ENCODE data around the gene JAKMIP1. TPM values are rescaled to one million over a fixed set of nuclear protein-coding genes. Genes with fewer than 3 reads are reported as not detected.
"Not testable (repeated sequence)": the region's sequence is repeated elsewhere in the genome, so short reads cannot be mapped to it uniquely, and the experiment has no call there.

Gene JAKMIP1
- total RNA-seq, 1 donor from 2014 or later: not detected

DNA sequence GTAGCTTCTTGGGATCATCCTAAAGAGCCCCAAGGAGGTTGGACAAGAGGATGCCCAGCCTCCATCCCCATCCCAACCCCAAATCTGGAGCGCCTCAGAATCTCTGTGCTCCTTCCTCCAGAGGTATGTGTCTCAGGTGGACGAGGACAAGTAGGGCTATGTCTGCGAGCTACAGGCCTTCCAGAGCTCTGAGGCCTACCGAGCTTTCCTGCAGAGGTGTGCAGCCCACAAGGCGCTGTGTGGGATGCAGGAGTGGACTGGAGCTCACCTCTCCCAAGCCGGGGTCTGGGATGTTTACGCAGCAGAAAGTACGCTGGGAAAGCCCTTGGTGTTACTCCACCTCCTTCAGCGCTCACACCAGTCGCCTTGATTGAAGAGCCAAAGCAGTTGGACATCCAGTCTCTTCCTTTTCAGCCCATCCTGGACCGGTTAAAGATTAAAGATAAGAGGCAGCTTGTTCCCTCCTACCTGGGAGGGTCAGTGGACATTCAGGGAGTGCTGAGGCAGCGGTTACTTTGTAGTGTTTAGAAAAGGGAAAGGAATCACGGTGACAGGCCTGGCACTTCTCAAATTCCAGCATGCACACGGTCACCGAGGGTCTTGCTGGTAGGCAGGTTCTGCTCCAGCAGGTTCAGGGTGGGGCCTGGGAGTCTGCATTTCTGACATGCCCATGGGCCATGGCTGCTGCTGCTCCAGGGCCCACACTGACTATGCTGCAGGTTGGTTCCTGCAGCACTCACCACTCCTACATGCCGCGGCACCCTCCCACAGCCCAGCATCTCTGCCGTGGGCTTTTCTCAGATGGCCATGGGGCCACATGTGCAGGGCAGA is 29.5 kb upstream of the JAKMIP1 start:
- no peak for DNase-seq (ENCODE audit: low read depth, low spot score)

DNA sequence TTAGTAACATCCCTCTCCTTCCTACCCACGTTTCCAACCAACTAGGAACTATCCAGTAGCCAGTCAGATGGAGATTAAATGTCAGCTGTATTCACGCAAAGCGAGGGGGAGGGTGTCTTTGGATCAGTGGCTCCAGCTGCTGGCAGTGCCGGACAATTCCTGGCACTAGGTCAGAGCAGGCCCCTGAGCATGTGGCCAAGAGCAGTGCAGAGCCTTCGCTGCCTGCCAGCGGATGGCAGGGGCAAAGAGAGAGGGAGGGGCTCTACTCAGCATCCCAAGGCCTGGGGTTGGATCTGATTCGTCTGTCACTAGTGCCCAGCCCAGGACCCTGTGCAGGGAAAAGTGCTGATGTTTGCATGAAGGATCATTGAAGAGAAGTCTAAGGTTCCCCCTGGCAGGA is 28.7 kb upstream of the JAKMIP1 start:
- DNase-seq (ENCODE audit: low read depth, low spot score): no peak

DNA sequence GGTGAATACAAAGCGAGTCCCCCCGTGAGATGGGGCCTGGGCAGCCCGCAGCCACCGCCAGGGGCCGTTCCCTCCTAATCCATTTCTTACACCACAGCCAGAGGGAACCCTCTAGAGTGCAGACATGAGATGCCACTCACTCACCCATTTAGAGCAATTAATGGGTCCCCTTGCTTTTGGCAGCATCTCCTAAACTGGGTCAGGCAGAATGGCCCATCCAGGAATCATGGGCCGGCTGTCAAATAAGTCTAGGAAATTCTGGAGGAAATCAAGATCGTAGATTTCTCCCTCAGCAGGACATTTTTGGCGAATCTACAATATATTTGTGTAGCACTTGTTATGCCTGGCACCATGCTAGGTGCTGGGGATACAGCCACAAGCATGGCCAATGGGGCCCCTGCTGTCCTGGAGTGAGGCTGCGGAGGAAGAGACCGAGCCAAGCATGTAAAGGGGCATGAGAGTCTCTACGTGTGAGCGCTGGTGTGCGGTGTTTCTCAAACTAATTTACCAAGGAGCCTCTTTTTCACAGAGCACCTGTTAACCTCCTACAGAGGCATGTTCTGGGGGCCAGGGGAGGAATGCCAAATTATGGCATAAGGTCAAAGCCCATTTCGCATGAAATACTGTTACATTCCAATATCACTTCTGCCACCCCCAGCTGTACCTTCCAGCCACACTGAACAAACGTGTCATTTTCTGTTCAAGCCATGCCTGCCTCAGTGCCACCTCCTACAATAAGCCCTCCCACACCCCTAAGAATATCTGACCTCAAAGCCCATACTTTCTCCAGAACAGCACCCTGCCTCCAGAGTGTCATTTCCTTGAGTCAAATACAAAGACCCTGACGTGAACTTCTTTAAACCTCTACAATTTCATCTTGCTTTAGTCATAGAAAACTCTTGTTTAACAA is 28.1 kb upstream of the JAKMIP1 start:
- DNase-seq (ENCODE audit: low read depth, low spot score): no peak

DNA sequence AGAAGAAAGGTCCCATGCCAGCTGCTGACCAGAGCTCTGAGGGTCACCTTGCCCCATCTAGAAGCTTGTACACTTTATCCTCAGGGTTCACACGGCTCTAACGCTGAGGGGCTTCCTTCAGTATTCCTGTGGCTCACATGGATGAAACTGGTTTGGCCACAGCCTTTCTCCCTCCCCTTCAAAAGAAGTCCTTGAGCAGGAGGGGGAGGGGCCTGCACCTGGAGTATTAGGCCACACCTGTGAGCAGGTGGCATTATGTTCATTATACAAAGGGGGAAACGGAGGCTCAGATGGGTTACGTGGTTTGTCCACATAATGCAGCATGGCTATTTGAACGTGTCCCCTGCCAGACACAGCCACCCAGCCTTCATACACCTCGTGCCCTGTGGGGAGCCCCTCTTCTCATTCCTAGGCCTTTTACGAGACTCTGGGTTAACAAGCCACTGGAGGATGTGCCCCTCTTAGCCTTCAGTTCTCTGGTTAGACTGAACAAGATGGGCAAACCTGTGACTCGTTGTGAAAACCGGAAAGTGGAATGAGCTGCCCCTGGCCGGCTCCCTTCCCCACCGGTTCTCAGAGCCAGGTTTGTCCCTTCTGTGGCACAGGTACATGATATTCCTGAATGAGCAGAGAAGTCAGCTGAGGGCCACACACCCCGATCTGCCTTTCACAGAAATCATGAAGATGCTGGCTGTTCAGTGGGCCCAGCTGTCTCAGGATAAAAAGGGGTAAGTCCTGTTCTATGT is 27.2 kb upstream of the JAKMIP1 start:
- DNase-seq (ENCODE audit: low read depth, low spot score): no peak

GRCh38 chr4:6226506-6226905 is 26.2 kb upstream of the JAKMIP1 start:
- DNase-seq (ENCODE audit: low read depth, low spot score): no peak

DNA sequence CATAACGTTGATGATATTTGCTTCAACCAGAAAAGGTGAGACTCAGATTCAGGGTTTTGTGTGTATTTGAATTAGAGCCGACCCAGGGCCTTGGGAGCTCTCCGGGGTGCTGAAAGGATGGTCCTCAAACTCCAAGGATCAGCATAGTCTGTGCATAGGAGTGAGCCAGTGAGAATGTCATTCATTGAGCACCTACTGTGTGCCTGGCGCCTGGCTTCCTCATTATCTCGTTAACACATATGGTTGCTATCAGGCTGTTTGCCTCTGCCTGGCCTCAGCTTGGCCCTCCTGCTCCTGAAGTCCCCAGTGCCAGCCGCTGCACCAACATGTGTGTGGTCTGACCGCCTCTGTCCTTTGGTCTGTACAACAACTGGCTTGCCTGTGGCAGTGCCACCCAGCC is 25.1 kb upstream of the JAKMIP1 start:
- no peak for DNase-seq (ENCODE audit: low read depth, low spot score)

DNA sequence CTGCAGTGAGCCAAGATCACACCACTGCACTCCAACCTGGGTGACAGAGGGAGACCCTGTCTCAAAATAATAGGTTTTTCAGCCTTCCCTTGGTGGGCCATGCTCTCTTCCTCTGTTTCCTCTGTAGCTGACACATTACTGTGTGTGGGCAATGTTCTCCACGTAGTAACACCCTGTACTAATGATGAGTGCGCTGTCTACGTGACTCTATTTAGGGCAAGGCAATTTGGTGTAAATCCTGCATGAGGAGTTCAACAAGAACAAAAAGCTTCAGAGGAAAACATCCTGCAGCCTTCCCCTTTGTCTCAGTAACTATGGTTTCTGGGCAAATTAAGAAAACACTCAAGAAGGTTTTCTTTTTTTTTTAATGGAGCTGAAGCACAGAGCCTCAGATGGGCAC is 24.4 kb upstream of the JAKMIP1 start:
- DNase-seq (ENCODE audit: low read depth, low spot score): no peak

GRCh38 chr4:6222761-6223292 is 22.5 kb upstream of the JAKMIP1 start:
- DNase-seq (ENCODE audit: low read depth, low spot score): no peak

- DNase-seq (ENCODE audit: low read depth, low spot score): no peak
Observed at GRCh38 chr4:6221851-6222760, 21.8 kb upstream of the JAKMIP1 start.

DNA sequence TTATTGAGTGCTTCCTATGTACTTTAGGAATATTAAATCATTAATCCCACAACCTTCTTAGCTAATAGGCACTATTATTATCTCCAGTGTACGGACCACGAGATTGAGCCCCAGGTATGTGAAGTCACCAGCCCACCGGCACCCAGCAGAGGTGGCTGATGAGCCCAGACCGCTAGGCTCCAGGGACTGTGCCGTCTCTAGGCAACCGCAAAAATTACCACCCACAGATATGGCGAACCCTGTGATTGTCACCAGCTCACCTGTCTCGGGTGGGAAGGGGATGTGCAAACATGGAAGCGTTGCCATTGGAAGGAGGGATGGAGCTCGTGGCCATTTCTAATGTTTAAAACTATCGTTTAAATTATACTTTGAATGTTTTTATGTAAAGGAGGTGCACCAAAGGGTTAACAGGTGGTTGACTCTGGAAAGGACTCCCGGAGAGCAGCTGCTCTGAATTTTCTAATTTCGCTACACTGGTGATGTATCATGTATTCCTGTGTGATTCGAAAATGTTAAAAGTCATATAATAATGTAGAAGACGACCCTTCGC is 21.0 kb upstream of the JAKMIP1 start:
- no peak for DNase-seq (ENCODE audit: low read depth, low spot score)

GRCh38 chr4:6217716-6218381 is 17.5 kb upstream of the JAKMIP1 start:
- DNase-seq (ENCODE audit: low read depth, low spot score): no peak

- no peak for DNase-seq (ENCODE audit: low read depth, low spot score)
Observed at GRCh38 chr4:6216588-6216987, 16.2 kb upstream of the JAKMIP1 start.

GRCh38 chr4:6209921-6210320 is 9.6 kb upstream of the JAKMIP1 start:
- no peak for DNase-seq (ENCODE audit: low read depth, low spot score)

DNA sequence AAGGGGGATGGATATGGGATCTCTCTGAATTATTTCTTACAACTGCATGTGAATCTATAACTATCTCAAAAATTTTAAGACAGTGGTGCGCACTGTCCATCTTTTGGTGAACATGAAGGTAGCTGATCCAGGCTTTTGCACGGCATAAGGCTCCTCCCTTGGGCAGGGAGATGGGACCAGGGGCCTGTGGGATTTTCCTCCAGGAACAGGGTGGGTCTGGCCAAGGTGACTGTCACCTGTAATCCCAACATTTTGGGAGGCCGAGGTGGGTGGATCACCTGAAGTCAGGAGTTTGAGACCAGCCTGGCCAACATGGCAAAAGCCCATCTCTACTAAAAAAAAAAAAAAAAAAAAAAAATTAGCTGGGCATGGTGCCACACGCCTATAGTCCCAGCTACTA is 8.9 kb upstream of the JAKMIP1 start:
- DNase-seq (ENCODE audit: low read depth, low spot score): not testable (repeated sequence)

- no peak for DNase-seq (ENCODE audit: low read depth, low spot score)
Observed at GRCh38 chr4:6208416-6208815, 8.1 kb upstream of the JAKMIP1 start.

DNA sequence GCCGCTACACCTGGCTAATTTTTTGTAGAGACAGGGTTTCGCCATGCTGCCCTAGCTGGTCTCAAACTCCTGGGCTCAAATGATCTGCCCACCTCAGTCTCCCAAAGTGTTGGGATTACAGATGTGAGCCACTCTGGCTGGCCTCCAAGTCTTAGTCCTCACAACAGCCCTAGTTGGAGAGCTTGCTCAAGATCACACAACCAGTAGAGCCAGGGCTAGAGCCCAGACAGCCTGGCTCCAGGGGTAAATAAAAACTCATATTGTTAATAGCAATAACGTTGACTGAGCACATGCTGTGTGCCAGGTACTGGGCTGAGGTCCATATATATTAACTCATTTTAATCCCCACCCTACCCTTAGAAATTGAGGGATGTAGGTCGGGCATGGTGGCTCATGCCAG is 7.3 kb upstream of the JAKMIP1 start:
- no peak for DNase-seq (ENCODE audit: low read depth, low spot score)

- DNase-seq (ENCODE audit: low read depth, low spot score): no peak
Observed at GRCh38 chr4:6206771-6207290, 6.5 kb upstream of the JAKMIP1 start.

- DNase-seq (ENCODE audit: low read depth, low spot score): no peak
Observed at GRCh38 chr4:6205973-6206372, 5.6 kb upstream of the JAKMIP1 start.

DNA sequence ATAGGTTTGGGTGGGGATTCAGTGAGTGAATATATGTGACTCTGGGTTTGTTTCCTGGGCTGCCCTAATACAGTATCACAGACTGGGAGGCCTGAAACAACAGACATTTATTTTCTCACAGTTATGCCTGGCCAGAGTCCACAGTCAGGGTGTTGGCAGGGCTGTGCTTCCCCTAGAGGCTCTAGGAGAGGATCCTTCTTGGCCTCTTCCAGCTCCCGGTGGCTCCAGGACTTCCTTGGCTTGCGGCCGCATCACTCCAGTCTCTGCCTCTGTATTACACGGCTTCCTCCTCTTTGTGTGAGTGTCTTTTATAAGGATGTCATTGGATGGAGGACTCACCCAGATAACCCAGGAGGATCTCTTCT is 5.2 kb upstream of the JAKMIP1 start:
- DNase-seq (ENCODE audit: low read depth, low spot score): no peak
